ENCODE data around the gene CAP2.

- no peak for TF ChIP-seq POLR2AphosphoS5 (IDR thresholded peaks at IDR 0.05; ENCODE audit: borderline replicate concordance, low read depth, low read length)
- TF ChIP-seq EZH2 (IDR thresholded peaks at IDR 0.05) = no peak
- TF ChIP-seq FOXP2 (optimal IDR thresholded peaks at IDR 0.05; ENCODE audit: control extremely low read depth, extremely low read length, insufficient read depth) = no peak
Measured at GRCh38 chr6:17388365-17388764, 5.0 kb upstream of the CAP2 start.

All from SK-N-MC (cell line).